Ascending aorta (tissue), 2 donors: ENCODE data around the gene SULT1C4. TPM values are rescaled to one million over a fixed set of nuclear protein-coding genes. Genes with fewer than 3 reads are reported as not detected.
"Not testable (repeated sequence)": the region's sequence is repeated elsewhere in the genome, so short reads cannot be mapped to it uniquely, and the experiment has no call there.

Experiments used
- DNase-seq, 2 donors: peaks; one replicate each; pipeline ENCODE4 v3.0.0-alpha.2; 2019; ENCODE audit warnings: low spot score in 2 of 2
- H3K27ac ChIP-seq, 2 donors: fragments of 200-600 bp; sonication (generic); one replicate each; pipeline ENCODE4 v1.5.1; 2016 to 2017; ENCODE audit warnings: mild to moderate bottlenecking in 1 of 2
- H3K27me3 ChIP-seq: fragments of 200-600 bp; sonication (generic); one replicate; pipeline ENCODE4 v1.5.1; 2017
- H3K36me3 ChIP-seq, 2 donors: fragments of 200-600 bp; sonication (generic); one replicate each; pipeline ENCODE4 v1.5.1; 2016
- H3K4me1 ChIP-seq, 2 donors: fragments of 200-600 bp; sonication (generic); one replicate each; pipeline ENCODE4 v1.5.1; 2016 to 2017; ENCODE audit warnings: mild to moderate bottlenecking in 1 of 2
- H3K4me3 ChIP-seq, 2 donors: fragments of 200-600 bp; sonication (generic); one replicate each; pipeline ENCODE4 v1.5.1; 2016 to 2017; ENCODE audit warnings: mild to moderate bottlenecking in 1 of 2
- H3K9me3 ChIP-seq, 2 donors: fragments of 200-600 bp; sonication (generic); one replicate each; pipeline ENCODE4 v1.5.1; 2016
- intact Hi-C: fragments of 100-400 bp; cut with DNase I; formaldehyde crosslinking; loops from one replicate; pipeline ENCODE4 v1.15.1; 2023
- total RNA-seq: library from RNA; depleted of rRNA; stranded (reverse); fragments of >200 nt; gene quantifications from one replicate; pipeline ENCODE4 v1.1.0, GENCODE V29; 2016
- TF ChIP-seq, protein P1 (sequence below), 3 experiments: fragments of 200-600 bp in 2 of 3; fragments of 450-650 bp in 1 of 3; sonication (generic) in 2 of 3; IDR thresholded peaks; one replicate each; pipeline ENCODE4 v1.5.1; 2016 to 2019; ENCODE audit warnings: antibody characterized with exemption in 3 of 3, mild to moderate bottlenecking in 1 of 3, moderate library complexity in 1 of 3

SULT1C4 gene
- total RNA-seq, 1 donor from 2014 or later, result 11.0 TPM

DNA sequence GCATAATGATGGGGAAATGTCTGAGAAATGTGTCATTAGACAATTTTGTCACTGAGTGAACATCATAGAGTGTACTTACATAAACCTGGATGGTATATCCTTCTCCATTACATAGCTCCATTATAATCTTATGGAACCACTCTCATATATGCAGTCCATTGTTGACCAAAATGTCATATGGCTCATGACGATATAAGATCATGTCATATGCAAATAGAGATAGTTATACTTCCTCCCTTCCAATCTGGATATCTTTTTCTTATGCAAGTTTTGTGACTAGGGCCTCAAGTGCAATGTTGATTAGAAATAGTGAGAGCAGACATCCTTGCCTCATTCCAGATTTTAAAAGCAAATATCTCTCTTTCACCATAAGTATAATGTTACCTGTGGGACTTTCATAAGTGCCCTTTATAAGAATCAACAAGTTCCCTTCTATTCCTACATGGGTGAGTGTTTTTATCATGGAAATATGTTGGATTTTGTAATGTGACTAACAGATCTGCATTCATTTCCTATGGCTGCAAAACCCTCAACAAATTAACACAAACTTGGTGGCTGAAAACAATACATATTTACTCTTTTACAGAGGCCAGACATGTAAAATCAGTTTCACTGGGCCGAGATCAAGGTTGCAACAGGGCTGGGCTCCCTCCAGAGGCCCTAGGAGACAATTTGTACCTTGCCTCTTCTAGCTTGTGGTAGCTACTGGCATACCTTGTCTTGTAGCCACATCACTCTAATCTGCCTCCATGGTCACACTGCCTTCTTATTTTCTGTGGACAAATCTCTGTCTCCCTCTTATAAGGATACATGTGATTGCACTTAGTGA is 21.6 kb upstream of the SULT1C4 start:
- intact Hi-C loops, result no loop called here
- Histone ChIP-seq H3K4me1 (no peaks in the 10 kb centered on the region), H3K36me3 (no peaks in the 10 kb centered on the region), H3K4me3 (no peak overlapping the region), H3K27ac (no peak overlapping the region), H3K9me3 (no peaks in the 10 kb centered on the region), H3K27me3 (no peaks in the 10 kb centered on the region)
- TF ChIP-seq, protein P1, sequence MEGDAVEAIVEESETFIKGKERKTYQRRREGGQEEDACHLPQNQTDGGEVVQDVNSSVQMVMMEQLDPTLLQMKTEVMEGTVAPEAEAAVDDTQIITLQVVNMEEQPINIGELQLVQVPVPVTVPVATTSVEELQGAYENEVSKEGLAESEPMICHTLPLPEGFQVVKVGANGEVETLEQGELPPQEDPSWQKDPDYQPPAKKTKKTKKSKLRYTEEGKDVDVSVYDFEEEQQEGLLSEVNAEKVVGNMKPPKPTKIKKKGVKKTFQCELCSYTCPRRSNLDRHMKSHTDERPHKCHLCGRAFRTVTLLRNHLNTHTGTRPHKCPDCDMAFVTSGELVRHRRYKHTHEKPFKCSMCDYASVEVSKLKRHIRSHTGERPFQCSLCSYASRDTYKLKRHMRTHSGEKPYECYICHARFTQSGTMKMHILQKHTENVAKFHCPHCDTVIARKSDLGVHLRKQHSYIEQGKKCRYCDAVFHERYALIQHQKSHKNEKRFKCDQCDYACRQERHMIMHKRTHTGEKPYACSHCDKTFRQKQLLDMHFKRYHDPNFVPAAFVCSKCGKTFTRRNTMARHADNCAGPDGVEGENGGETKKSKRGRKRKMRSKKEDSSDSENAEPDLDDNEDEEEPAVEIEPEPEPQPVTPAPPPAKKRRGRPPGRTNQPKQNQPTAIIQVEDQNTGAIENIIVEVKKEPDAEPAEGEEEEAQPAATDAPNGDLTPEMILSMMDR (IDR thresholded peaks at IDR 0.05), result no peak
- DNase-seq, result no peak

DNA sequence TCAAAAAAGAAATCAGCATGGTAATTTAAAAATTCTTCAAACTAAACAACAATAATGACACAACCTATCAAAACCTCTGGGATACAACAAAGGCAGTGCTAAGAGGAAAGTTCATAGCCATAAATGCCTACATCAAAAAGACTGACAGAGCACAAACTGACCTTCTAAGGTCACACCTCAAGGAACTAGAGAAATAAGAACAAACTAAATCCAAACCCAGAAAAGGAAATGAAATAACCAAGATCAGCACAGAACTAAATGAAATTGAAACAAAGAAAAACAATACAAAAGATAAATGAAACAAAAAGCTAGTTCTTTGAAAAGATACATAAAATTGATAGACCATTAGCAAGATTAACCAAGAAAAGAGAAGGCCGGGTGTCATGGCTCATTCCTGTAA is 18.4 kb upstream of the SULT1C4 start:
- H3K27ac ChIP-seq, H3K36me3 ChIP-seq, intact Hi-C loops, H3K27me3 ChIP-seq, H3K9me3 ChIP-seq, H3K4me1 ChIP-seq, DNase-seq, H3K4me3 ChIP-seq: not testable (repeated sequence)

DNA sequence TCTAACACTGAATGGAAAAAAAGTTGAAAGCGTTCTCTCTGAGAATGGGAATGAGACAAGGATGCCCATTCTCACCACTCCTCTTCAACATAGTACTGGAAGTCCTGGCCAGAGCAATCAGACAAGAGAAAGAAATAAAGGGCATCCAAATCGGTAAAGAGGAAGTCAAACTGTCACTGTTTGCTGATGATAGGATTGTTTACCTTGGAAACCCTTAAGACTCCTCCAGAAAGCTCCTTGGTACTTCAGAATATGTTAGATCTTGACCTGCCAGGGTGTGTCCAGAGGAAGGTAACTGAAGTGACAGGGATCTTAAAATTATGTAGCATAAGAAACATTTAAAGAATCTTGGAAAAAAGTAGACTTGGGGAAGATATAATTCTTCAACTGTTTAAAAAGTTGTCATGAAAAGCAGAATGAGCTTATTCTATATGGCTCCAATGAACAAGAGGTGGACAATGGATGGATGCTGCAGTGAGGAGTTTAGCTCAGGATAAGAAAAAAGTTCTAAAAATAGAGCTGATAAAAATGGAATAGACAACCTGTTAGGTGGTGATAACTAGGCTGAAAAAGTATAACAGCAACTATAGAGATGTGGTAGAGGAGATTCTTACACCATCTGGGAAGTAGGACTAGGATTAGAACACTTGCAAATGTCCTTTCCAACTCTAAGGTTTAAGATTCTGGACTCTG is 16.8 kb upstream of the SULT1C4 start:
- no peaks in the 10 kb centered on the region for H3K36me3 ChIP-seq
- no peaks in the 10 kb centered on the region for H3K4me1 ChIP-seq
- H3K27ac ChIP-seq, result no peak overlapping the region
- H3K27me3 ChIP-seq, result no peaks in the 10 kb centered on the region
- intact Hi-C loops, result no loop called here
- TF ChIP-seq, protein P1 (IDR thresholded peaks at IDR 0.05), result no peak
- peaks cover 0 to 11% of the 10 kb centered on the region in 2 donors for H3K9me3 ChIP-seq
- H3K4me3 ChIP-seq, result no peak overlapping the region
- no peak for DNase-seq

DNA sequence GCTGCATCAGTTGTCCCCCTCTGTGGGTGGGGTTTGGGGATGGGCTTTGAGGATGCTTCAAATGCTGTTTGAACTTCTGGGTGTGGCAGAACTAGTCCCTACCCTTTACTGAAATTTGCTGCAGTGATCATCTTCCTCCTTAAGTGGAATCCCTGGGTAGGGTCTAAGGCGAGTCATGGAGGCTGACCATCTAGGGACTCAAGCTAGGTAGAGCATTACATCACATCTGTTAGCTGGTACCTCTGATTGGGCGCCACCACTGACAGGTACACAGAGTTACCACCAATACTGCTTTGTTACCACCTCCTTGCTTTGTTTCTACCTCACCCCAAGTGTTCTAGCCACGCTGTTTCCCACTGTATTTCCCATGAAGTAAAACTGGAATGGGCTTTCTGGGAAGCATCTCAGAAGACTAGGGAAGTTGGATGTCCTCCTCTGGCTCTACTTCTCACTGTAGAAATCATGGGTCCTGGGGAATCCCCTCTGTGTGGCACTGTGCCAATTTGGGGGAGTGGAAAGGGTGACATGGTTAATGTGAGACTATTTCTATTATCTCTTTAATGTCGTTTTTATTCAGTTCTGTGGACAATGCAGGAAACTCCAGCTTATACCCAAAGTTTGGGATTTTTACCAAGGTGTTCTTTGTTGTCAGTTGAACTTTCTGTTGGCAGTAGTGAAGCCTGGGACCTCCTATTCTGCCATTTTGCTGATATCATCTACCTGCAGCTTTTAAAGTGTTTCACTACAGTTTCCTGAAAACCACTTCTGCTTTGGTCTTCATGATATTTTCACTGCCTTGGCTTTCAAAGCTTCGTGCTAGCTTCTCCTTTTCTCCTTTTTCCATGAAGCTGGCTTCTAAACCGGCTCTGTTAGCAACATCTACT is 14.5 kb upstream of the SULT1C4 start:
- intact Hi-C loops, result no loop called here

DNA sequence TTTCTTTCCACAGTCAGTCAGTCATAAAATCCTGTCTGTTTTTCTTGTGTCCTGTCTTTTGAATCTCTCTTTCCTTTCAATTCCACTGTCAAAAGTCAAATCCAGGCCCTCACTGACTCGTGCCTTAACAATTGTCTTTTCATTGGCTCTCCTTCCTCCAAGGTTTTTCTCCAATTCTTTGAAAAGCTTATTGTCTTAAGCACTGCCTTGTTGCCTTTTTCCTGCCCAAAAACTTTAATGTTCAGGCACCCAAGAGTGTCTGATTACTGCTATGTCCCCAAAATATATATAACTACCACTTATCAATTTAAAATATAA is 13.9 kb upstream of the SULT1C4 start:
- Histone ChIP-seq H3K36me3 (no peaks in the 10 kb centered on the region), H3K4me1 (no peaks in the 10 kb centered on the region), H3K27ac (no peak overlapping the region), H3K27me3 (no peaks in the 10 kb centered on the region), H3K9me3 (peaks cover 0 to 11% of the 10 kb centered on the region in 2 donors), H3K4me3 (no peak overlapping the region)
- intact Hi-C loops, result no loop called here
- TF ChIP-seq, protein P1 (IDR thresholded peaks at IDR 0.05), result no peak
- no peak for DNase-seq

More for the DNA sequence above, 14.5 kb upstream of the SULT1C4 start:
- Histone ChIP-seq H3K27ac (no peak overlapping the region), H3K27me3 (no peaks in the 10 kb centered on the region), H3K4me3 (no peak overlapping the region), H3K36me3 (no peaks in the 10 kb centered on the region), H3K4me1 (no peaks in the 10 kb centered on the region), H3K9me3 (peaks cover 0 to 11% of the 10 kb centered on the region in 2 donors)
- TF ChIP-seq, protein P1 (IDR thresholded peaks at IDR 0.05), result no peak
- DNase-seq, result no peak
